Measurements from ENCODE around the gene SLC35E3. TPM values are rescaled to one million over a fixed set of nuclear protein-coding genes. Genes with fewer than 3 reads are reported as not detected.
"Not testable (repeated sequence)": the region's sequence is repeated elsewhere in the genome, so short reads cannot be mapped to it uniquely, and the experiment has no call there.

Gene SLC35E3
- total RNA-seq, 4 donors from 2014 or later, result 2.9 to 23.1 (median 3.6) TPM

- WGBS, 2 donors, result 97 to 100% methylated on average over 15 of the region's 15 CpGs
- DNase-seq (ENCODE audit: low spot score in 2 of 2), result no peak
Measured at GRCh38 chr12:68796399-68796798, 50.4 kb downstream of the SLC35E3 start.

GRCh38 chr12:68798882-68799234 is 52.9 kb downstream of the SLC35E3 start:
- H3K4me3 ChIP-seq, result no peak overlapping the region
- 86 to 94% methylated on average over 1 of the region's 1 CpG for WGBS, 2 donors
- no peak for DNase-seq (ENCODE audit: low spot score in 2 of 2)
- H3K9me3 ChIP-seq, result no peaks in the 10 kb centered on the region
- H3K27me3 ChIP-seq, result no peaks in the 10 kb centered on the region
- H3K4me1 ChIP-seq, result no peaks in the 10 kb centered on the region
- no peak overlapping the region for H3K27ac ChIP-seq
- H3K36me3 ChIP-seq, result peaks cover 0 to 4% (median 0%) of the 10 kb centered on the region in 3 donors
- TF ChIP-seq EP300 (IDR thresholded peaks at IDR 0.05) (no peak), CTCF (IDR thresholded peaks at IDR 0.05) (no peak), POLR2A (IDR thresholded peaks at IDR 0.05) (no peak)

More at GRCh38 chr12:68796399-68796798, 50.4 kb downstream of the SLC35E3 start:
- Histone ChIP-seq H3K36me3 (peaks cover 0 to 9% (median 0%) of the 10 kb centered on the region in 3 donors), H3K9me3 (no peaks in the 10 kb centered on the region), H3K4me3 (no peak overlapping the region), H3K27ac (no peak overlapping the region), H3K4me1 (no peaks in the 10 kb centered on the region), H3K27me3 (no peaks in the 10 kb centered on the region)
- TF ChIP-seq CTCF (IDR thresholded peaks at IDR 0.05), result no peak
- no peak for TF ChIP-seq POLR2A (IDR thresholded peaks at IDR 0.05)
- no peak for TF ChIP-seq EP300 (IDR thresholded peaks at IDR 0.05)

GRCh38 chr12:68800294-68800693 is 54.3 kb downstream of the SLC35E3 start:
- H3K4me1 ChIP-seq, result no peaks in the 10 kb centered on the region
- no peak for DNase-seq (ENCODE audit: low spot score in 2 of 2)
- WGBS, 2 donors, result 94 to 98% methylated on average over 5 of the region's 5 CpGs
- H3K27ac ChIP-seq, result no peak overlapping the region
- H3K27me3 ChIP-seq, result no peaks in the 10 kb centered on the region
- no peak overlapping the region for H3K4me3 ChIP-seq
- no peaks in the 10 kb centered on the region for H3K9me3 ChIP-seq
- no peaks in the 10 kb centered on the region for H3K36me3 ChIP-seq
- TF ChIP-seq CTCF (IDR thresholded peaks at IDR 0.05) (no peak), EP300 (IDR thresholded peaks at IDR 0.05) (no peak), POLR2A (IDR thresholded peaks at IDR 0.05) (no peak)

GRCh38 chr12:68801124-68801523 is 55.1 kb downstream of the SLC35E3 start:
- H3K27ac ChIP-seq; H3K9me3 ChIP-seq; H3K4me1 ChIP-seq; DNase-seq (ENCODE audit: low spot score in 2 of 2); H3K36me3 ChIP-seq; H3K27me3 ChIP-seq; H3K4me3 ChIP-seq: not testable (repeated sequence)
- 90 to 92% methylated on average over 7 of the region's 7 CpGs for WGBS, 2 donors

GRCh38 chr12:68802372-68802745 is 56.4 kb downstream of the SLC35E3 start:
- H3K27me3 ChIP-seq; H3K4me3 ChIP-seq; DNase-seq (ENCODE audit: low spot score in 2 of 2); H3K27ac ChIP-seq; H3K4me1 ChIP-seq; H3K36me3 ChIP-seq; H3K9me3 ChIP-seq: not testable (repeated sequence)
- 52 to 55% methylated on average over 2 of the region's 2 CpGs for WGBS, 2 donors

GRCh38 chr12:68802911-68803651 is 57.1 kb downstream of the SLC35E3 start:
- not testable (repeated sequence) for H3K27ac ChIP-seq; DNase-seq (ENCODE audit: low spot score in 2 of 2); H3K4me1 ChIP-seq; H3K27me3 ChIP-seq; H3K4me3 ChIP-seq; H3K36me3 ChIP-seq; H3K9me3 ChIP-seq
- WGBS, 2 donors, result 78 to 82% methylated on average over 19 of the region's 19 CpGs
